ENCODE measurements around the gene SUGCT.

- TF ChIP-seq CTCF (IDR thresholded peaks at IDR 0.05) (no peak), POLR2A (IDR thresholded peaks at IDR 0.05) (no peak)
These were observed 364.2 kb downstream of the SUGCT start for GRCh38 chr7:40498924-40499510.
